Effector CD8-positive, alpha-beta T cell (primary cell): Measurements from ENCODE around the gene PLXNA2.

ENCODE experiments used
- DNase-seq: peaks from one replicate; lab custom pipeline; 2025; lab: John Stamatoyannopoulos, UW

Gene PLXNA2

DNA sequence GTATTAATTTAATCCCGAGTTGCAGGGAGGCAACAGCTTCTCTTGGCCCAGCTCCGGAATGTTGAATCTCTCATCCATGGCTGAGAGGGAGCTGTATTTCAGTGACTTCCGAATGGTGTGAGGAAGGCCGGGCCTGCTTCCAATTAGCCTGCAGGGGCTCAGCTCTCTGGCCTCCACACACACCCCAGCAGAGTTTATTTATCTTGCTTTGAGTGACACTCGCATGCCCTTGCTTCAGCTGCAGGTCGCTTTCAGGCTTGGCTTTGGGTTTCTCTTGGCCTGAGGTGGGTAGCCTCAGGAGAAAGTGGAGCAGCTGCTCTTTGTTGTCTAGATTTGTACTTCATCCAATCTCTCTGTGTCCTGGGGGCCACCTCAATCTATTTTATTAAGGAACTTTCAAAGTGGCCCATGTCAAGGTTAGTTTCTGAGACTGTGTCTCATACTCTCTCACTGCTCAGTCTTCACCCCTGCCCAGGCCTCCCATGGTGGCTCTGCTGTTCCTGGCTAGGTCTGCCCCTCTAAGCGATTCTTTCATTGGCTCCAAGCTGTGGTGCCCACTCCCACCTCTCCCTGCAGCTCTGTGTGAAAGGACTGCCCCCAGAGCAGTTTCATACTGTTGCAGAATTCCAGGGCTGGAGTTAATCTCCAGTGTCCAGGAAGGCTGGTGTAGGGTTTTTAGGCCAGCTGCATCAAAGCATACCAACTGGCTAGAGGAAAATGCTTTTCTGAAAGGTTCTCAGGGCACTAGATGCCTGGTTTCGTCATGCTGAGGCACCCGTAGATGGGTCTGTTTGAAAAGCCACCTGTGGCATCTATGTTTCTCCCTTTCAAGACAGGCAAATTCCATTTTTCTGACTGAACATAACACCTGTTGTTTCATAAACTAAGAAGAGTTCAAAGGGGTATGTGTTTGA lies 153.5 kb downstream of the PLXNA2 start:
- no peak for DNase-seq

DNA sequence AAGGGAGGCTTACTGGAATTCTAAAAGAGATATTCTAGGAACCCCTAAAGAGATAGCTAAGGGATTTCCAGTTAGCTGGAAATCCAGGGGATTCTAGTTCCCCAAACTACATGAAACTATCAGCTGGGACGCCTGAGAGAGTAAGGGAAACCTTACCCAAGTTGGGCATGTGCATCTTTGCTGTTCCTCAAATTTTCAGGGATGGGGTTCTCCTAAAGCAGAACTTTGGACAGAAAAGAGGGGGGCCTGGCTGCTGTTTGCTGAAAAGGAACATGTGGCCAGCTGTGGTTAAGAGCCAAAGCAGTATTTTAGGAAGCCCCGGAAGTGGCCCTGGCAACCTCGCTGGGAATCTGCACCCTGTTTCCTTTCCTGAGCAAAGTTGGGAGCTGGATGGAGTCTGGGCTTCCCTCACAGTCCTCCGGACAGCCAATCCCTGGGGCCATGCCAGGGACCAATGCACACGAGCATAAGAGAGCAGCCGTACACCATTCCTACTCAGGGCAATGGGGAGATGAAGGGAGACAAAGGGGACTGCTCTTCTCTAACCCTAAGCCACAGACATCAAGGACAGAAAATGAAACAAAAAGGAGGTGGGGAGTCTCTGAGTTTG lies 154.3 kb downstream of the PLXNA2 start:
- no peak for DNase-seq

DNA sequence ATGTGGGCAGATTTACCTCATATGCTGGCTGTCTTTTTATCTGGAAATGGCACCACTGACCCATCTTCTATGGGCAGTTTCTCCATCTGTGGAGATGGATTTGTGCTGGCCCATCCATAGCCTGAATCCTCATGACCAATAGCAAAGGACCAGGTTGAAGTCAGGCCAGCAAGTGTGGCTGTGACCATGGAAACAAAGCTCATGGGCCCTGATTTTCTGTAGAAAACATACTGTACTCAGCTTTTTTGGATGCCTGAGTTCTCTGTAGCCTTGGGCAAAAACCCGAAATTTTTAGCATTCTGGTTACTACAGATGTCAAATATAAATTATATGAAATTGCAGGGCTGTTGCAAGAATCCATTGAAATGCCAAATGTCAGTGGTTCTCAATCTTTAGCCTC lies 155.0 kb downstream of the PLXNA2 start:
- DNase-seq: no peak

DNA sequence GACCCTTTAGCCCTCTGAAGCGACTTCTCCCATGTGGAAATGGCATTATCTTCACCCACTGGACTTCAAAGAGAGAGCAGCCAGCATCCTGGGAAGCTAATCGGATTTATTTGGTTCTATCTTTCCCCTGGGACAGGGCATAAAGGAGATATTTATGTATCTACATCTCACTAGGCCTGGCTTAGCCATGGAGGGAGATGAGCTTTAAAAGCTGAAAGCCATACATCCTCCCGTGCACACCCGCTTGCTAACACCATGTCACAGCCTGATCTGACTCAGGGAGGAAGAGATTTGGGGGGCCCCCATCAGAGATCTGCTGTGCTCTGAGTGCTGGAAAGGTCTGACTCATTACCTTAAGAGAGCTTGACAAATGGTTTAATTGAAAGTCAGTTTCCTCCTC lies 155.9 kb downstream of the PLXNA2 start:
- no peak for DNase-seq

DNA sequence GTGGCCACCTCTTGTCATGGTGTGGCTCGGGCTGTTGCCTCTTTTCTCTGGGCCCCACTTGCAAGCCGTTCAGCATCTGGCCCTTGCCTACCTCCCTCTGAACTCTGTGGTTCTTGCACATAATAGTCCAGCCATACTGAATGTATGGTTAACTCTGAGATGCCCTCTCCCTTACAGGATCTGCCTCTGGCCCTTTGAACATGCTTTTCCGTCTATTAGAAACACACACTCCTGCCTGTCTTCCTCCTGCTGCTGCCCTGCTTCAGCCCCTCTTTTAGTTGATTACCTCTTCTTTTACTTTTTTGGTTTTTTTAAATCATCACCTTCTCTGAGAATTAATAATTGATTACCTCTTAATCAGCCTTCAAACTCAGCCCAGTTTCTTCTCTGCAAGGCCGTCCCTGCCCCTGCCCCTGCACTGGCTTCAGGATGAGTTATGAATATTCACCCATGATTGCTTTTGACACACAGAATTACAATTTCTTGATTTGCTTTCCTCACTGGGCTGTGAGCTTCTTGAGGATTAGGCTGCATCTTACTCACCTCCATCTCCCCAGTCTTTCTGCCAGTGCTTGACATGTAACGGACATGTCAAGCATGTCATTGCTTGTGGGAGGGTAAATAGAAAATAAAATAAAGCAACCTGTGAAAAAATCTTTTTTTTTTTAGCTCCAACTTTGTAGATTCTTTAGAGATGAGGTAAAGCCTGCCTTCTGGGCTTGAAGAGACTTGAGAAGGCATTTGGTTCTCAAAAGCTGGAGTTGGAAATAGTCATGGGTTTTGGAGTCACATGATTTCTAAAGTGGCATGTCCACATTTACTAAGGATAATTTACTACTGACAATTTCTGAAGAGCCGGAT lies 158.3 kb downstream of the PLXNA2 start:
- no peak for DNase-seq

DNA sequence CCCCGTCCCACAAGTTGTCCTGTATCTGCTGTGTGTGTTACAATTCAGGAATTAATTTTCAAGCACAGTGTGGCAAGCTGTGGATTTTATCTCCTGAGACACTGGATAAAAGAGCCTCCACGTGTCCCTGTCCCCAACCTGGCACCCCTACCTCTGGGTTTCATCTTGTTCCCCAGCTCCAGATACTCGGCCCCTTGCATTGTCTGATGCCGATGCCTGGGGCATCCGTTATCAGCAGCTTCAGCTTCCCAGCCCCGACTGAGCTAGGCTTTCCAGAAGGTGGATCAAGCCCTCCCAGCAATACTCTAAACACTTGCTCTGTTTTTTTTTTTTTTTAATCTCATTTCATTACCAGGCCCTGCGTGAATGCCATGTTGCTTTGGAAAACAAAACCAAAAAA lies 159.4 kb downstream of the PLXNA2 start:
- DNase-seq: no peak

DNA sequence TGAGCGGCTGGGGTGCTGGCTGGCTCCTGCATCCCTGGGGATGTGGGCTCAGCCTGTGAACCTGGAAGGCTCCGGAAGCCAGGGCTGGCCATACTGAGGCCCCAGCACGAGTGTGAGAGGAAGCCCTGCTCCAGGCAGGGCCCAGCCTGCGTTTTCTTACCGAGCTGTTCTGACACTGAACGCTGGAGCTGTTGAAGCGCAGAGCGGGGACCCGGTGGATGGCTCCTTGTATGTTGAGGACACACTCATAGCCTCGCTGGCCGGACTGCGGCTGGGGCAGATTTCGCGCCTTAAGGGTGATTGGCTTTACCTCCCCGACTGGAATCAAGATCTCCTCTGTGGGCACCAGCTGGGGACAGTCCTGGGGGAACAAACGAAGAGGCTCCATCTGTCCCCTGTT lies 160.0 kb downstream of the PLXNA2 start:
- DNase-seq: no peak

DNA sequence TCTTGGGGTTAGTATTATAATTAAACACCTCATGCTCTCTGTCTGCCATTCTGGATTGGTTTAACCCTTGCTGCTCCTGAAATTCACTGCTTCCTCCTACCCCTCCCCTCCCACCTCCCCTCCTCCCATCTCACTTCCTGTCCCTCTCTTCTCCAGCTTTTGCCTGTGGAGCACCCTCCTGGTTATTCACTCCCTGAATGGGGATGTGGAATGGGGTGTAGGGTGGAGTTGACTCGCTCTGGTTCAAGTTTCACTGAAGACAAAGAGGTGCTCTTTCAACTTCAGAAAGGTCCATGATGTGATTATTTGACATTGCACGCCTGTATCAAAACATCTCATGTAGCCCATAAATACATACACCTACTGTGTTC lies 160.5 kb downstream of the PLXNA2 start:
- no peak for DNase-seq

DNA sequence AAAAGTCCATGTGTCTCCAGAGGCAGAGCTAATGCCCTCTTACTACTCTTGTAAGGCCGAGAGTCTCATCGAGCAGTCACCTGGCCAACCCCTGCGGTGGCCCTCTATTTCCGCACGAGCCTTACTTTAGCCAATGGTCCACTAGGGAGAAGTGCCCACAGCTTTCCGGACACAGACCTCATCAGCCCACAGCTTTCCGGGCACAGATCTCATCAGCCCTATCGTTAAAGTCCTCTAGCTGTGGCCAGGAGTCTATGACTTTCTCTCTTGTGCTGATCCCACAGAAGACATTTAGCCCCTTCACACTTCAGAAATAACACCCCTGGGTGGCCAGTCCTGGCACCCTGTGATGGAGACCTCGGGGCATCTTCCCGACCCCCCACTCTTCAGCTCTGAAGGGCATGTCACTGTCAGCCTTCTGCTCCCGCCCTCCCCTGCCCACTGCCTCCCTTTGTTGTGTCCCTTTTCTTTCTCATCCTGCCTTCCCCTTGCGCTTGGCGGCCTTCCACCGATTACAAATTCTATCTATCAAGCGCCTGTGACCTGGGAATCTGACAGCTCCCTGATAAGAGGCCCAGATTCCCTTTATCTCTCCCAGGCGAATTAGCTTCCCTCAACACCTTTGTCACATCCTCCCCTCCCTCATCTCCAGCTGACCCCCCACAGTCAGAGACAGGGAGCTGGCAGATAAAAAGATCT lies 161.0 kb downstream of the PLXNA2 start:
- no peak for DNase-seq

DNA sequence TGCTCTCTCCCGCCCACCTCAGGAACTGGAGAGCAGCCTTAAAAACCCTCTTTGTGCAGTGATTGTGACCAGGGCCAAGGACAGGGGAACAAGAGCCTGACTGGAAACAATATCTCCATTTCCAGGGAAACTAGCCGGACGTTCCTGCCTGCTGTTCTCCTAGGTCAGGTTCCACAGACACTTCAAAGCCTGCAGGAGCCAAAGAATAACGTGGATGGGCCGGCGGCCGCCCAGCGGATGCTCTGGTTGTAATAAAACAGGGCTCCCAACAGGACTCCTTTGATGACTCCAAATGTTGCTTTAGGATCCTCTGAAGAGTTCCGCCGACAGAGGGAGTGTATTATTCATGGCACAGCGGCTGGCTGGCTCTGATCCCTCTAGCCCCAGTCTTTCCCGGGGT lies 162.2 kb downstream of the PLXNA2 start:
- DNase-seq: no peak

DNA sequence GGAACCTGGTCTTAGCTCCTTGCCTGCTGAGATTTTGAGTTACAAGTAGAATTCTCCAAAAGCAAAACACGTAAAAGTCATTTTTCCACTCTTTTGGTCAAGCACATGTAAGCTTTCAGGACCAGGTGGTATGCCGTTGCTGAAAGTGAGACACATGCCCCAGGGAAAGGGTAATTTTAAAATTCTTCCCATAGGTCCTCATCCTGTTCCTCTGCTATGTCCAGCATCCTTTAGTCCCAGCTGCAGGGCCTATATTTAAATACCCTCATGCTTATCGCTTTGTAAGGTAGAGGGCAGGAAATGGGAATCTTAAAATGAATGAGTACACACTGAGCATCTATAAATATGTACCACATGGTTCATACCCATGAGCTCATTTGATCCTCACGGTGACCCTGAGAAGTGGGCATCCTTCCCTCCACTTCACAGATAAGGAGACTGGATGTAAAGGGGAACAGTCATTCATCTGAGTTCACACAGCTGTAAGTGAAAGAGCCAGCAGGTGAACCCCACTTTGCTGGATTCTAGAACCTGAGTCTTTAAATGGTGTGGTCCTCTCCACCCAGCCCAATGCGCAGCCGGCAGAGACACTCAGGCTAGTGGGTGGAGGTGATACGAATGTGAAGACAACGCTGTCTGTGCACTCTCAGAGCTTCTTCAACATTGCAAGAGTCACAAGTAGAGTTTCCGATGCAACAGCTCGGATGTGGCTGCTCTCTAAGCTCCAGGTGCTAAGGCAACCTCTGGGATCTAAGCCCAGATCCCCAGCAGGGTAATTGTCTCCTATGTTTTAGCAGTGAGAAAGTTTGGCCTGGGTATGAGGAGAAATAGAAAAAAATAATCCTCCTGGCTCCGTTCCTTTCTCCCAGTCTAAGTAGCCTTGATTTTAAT lies 163.5 kb downstream of the PLXNA2 start:
- DNase-seq: no peak

DNA sequence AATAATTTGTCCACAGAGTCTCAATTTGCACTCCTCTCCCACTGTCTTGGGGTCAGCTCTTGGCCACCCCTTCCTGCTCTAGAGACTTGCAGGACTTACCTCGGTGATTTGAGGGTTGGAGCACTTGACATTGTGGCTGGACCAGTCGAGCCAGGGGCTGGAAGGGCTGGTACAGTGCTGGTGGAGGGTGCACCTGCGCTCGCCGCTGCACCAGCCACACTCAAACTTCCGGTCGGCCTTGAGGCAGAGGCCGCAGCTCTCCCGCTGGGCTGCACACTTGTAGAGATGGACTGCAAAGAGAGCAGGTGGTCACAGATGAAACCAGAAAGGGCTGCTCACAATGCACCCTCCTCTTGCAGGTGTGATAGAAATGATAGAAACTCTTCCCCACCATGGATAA lies 165.0 kb downstream of the PLXNA2 start:
- no peak for DNase-seq

DNA sequence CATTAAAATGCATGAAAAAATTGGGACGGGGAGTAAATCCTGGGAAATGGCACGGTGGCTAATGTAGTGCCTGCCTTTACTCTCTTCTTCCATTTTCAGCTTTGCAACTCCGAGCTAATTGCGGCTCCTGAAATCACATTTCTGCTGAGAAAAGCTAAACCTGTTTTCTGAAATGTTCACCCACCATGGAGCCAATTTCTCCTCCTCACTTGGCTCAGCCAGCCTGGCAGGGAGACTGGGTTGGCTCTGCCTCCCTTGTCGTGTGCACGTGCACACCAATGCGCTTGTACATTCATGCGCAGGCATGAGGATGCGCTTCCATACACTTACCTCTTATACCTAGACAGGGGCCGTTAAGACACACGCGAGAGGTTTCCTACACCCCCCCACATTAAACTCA lies 165.4 kb downstream of the PLXNA2 start:
- DNase-seq: no peak

DNA sequence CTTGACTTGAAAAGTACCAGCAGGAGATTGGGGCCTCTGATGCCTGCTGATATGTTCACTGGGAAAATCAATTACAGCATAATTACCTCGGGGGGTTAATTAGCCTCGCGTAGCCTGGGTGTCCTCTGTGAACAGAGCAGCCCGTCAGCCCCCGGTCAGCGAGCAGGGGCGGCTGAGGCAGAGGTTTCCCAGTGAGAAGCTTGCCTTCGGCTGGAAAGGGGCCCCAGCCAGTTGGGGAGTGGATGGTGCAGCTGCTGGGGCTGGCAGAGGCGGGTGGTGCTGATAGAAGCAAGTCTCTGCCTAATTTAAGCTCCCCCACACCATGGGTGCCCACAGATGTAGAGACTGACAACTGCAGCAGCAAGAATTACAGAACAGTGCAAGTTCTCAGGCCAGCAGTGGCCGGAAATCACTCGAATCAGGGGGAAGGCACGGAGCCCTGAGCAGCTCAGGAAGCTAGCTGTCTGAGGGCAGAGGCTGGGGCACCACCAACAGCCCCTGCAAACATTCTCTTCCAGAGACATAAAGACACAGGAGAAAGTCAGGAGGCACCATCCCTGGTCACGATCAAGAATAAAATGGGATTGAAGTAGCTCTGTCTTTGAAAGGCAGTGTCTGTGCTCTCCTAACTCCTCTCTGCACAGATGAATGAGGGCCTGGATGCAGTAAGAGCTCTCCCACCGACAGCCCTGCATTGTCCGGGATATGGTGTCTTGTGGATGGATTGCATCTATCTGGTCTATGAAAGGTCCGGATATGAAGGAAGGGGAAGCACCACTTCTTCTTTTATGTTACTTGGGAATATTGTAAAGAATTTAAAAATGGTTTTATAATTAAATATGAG lies 166.7 kb downstream of the PLXNA2 start:
- DNase-seq: no peak

DNA sequence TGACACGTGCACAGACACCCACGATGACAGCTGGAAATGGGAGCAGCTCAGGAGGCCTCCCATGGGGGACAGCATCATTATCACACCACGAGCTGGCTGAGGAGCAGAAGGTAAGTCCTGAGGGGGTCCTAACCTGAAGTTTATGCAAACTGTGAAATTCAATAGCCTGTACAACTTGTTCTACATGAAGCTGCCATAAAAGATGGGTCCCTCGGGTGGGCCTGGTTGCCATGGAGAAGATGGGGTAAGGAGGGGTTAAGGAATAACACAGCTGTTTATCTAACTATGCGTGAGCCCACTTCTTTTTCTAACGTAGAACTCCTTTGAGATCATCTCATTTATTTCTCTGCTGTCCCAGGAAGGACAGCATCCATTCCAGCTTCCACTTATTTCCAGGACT lies 169.8 kb downstream of the PLXNA2 start:
- DNase-seq: no peak

DNA sequence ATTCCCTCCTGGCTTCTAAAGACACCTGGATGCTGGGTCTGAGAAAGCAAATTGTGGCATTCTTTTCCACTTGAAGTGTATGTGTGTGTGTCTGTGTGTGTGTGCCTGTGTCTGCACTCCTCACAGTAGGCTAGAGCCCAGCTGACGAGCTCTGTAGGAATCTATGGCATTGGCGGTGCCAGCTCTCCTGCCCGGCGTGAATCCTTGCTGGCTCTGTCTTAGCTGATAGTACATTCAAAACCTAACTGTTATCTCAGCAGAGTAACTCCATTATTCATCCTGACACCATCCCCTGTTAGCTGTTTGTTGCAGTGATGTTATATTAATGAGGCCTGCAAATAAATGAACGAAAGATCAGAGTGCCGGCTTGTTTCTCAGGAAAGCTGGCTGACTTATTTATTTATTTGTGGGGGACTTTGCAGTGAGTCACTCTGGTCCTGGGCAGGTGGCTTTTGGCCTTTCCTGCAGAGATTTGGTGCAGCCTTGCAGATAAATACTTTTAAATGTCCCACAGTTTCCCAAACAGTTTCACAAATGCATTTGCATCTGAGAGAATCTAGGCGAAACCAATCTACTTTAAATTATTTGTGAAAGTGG lies 172.7 kb downstream of the PLXNA2 start:
- no peak for DNase-seq

DNA sequence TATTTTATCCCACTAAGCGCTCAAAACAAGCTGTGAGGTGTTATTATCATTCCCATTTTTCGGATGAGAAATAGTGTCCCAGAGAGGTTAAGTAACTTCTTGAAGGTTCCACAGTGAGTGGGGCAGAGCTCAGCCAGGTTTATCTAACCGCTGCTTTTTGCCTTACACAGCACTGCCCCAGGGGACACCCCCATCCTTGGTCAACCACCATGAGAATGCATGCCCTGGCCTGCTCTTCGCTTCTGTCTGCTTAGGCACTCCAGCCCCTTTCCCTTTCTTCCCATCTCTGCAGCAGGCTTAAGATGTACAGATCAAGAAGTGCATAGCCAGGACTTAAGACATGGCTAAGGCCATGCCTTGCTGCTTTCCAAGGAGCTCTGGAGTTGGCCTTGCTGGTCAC lies 174.3 kb downstream of the PLXNA2 start:
- no peak for DNase-seq

DNA sequence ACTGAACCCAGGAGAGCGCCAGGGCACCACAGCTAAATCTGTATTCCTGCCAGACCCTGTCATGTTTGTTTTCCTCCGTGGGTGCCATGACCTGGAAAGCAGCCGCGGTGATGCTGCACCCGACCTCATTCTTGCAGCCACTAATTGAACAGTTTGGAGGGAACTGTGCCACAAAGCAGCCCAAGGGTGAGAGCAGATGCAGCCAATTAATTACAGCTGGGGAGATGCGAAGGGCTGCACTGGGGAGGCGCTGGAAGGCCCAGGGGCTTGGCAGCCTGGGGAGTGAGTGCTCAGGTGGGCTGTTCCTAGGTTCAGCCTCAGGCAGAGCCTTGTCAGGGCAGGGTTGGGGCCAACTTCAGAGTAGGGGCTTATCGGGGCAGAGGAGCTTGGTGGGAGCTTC lies 174.9 kb downstream of the PLXNA2 start:
- DNase-seq: no peak

DNA sequence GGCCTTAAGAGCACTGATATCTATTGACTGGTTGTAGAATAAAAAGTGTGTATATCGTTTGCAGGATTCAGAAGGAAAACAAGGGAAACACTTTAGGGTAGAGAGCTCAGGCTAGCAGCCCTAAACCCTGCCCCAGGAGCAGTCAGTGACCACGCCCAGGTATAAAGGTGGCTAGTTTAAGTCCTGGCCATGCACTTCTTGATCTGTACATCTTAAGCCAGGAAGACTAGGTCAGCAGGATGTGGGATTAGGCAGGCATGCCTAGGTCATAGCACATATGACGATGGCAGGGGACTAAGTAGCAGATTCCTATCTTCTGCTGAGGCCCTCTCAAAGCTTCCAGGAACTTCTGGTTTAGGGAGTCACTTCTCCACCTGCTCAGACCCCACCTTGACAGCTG lies 175.3 kb downstream of the PLXNA2 start:
- DNase-seq: no peak

DNA sequence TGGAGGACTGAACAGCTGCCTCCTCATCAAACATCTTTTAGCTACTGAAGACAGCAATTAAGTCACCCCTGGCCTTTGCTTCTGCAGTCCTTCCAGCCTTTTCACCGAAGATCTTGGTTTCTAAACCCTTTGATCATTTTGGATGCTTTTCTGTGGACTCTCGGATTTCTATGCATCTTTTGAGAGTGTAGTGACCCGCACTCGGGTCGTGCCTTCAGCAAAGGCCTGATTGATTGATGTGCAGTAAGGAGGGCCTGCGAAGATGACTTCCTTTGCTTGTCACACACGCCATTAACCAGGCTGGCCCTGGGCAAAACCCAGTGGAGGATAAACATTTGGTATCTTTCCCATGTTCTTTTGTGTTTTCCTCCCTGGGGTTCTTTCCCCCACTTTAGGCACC lies 175.8 kb downstream of the PLXNA2 start:
- no peak for DNase-seq
